Measurements from ENCODE around the gene KLHL13.

GRCh38 chrX:118100091-118100490 is 16.5 kb downstream of the KLHL13 start:
- TF ChIP-seq, protein P1, sequence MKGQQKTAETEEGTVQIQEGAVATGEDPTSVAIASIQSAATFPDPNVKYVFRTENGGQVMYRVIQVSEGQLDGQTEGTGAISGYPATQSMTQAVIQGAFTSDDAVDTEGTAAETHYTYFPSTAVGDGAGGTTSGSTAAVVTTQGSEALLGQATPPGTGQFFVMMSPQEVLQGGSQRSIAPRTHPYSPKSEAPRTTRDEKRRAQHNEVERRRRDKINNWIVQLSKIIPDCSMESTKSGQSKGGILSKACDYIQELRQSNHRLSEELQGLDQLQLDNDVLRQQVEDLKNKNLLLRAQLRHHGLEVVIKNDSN (IDR thresholded peaks at IDR 0.05) = no peak
- TF ChIP-seq TEAD4 (IDR thresholded peaks at IDR 0.05) = no peak
- no peak for TF ChIP-seq TCF12 (IDR thresholded peaks at IDR 0.05; ENCODE audit: low read depth)
- no peak for TF ChIP-seq FOXM1 (IDR thresholded peaks at IDR 0.05; ENCODE audit: borderline replicate concordance, low read depth)
- no peak for TF ChIP-seq YY1 (IDR thresholded peaks at IDR 0.05; ENCODE audit: low read depth)
- TF ChIP-seq RAD21 (IDR thresholded peaks at IDR 0.05; ENCODE audit: low read depth) = no peak
- TF ChIP-seq, protein P2, sequence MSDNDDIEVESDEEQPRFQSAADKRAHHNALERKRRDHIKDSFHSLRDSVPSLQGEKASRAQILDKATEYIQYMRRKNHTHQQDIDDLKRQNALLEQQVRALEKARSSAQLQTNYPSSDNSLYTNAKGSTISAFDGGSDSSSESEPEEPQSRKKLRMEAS (IDR thresholded peaks at IDR 0.05) = no peak
- no peak for TF ChIP-seq EP300 (IDR thresholded peaks at IDR 0.05; ENCODE audit: borderline replicate concordance)
- TF ChIP-seq CREB1 (IDR thresholded peaks at IDR 0.05; ENCODE audit: low read depth) = no peak
- no peak for TF ChIP-seq REST (IDR thresholded peaks at IDR 0.05; ENCODE audit: low read depth)
- TF ChIP-seq ZBTB7A (IDR thresholded peaks at IDR 0.05; ENCODE audit: low read depth) = no peak
- no peak for TF ChIP-seq EGR1 (IDR thresholded peaks at IDR 0.05)
- TF ChIP-seq TAF1 (IDR thresholded peaks at IDR 0.05; ENCODE audit: low read depth) = no peak
- TF ChIP-seq NFIC (IDR thresholded peaks at IDR 0.05) = no peak

All from Ishikawa (cell line).